PC-3 (cell line): Measurements from ENCODE around the gene LACTBL1. TPM values are rescaled to one million over a fixed set of nuclear protein-coding genes. Genes with fewer than 3 reads are reported as not detected.

Experiments used
- ATAC-seq: fragments of 200-7000 bp; cut with Tn5 transposase; 2 replicates; pipeline ENCODE4 v1.9.1; 2020; ENCODE audit warnings: mild to moderate bottlenecking, moderate library complexity
- BruUV-seq: library from RNA; stranded (reverse); fragments of 400-500 nt; replicated peaks from 2 replicates; lab custom pipeline; 2021; lab: Mats Ljungman, UMichigan
- CTCF ChIA-PET: fragments of 300-600 bp; sonication (Branson Sonifier 250); formaldehyde crosslinking; loops from one replicate; lab custom pipeline; 2022; ENCODE audit warnings: antibody characterized with exemption; lab: Charles Lee
- POLR2A ChIA-PET: fragments of 300-600 bp; sonication (Branson Sonifier 250); formaldehyde crosslinking; loops from one replicate; lab custom pipeline; 2022; ENCODE audit warnings: antibody characterized with exemption; ENCODE audit not compliant: unreplicated experiment; lab: Charles Lee
- DNase-seq: peaks from one replicate; pipeline ENCODE4 v3.0.0-alpha.2; 2015
- H2AFZ ChIP-seq: fragments of 300-600 bp; sonication (generic); 2 replicates; pipeline ENCODE4 v1.6.0; 2016; ENCODE audit warnings: antibody characterized with exemption, low read length
- H3F3A ChIP-seq: fragments of 300-600 bp; sonication (generic); one replicate; pipeline ENCODE4 v1.6.0; 2017; ENCODE audit warnings: antibody characterized with exemption, low read length, control low read depth, mild to moderate bottlenecking; ENCODE audit not compliant: unreplicated experiment
- H3K27ac ChIP-seq: fragments of 300-600 bp; sonication (generic); 2 replicates; pipeline ENCODE4 v1.5.1; 2016; ENCODE audit warnings: mild to moderate bottlenecking, low read length
- H3K27me3 ChIP-seq: fragments of 300-600 bp; sonication (generic); 2 replicates; pipeline ENCODE4 v1.6.1; 2016; ENCODE audit warnings: low read length, mixed read lengths
- H3K36me3 ChIP-seq: fragments of 300-600 bp; sonication (generic); 2 replicates; pipeline ENCODE4 v1.6.1; 2016; ENCODE audit warnings: low read depth, mixed run types, low read length, mixed read lengths
- H3K4me1 ChIP-seq: fragments of 300-600 bp; sonication (generic); 2 replicates; pipeline ENCODE4 v1.5.1; 2016; ENCODE audit warnings: low read length; ENCODE audit not compliant: insufficient read depth
- H3K4me2 ChIP-seq: fragments of 300-600 bp; sonication (generic); 2 replicates; pipeline ENCODE4 v1.6.0; 2016; ENCODE audit warnings: low read length
- H3K4me3 ChIP-seq: fragments of 300-600 bp; sonication (generic); 2 replicates; pipeline ENCODE4 v1.5.1; 2016; ENCODE audit warnings: mild to moderate bottlenecking, low read length, mixed read lengths
- H3K79me2 ChIP-seq: fragments of 300-600 bp; sonication (generic); 2 replicates; pipeline ENCODE4 v1.6.1; 2017; ENCODE audit warnings: low read length, mixed read lengths
- H3K9ac ChIP-seq: fragments of 300-600 bp; sonication (generic); 2 replicates; pipeline ENCODE4 v1.6.0; 2016; ENCODE audit warnings: mild to moderate bottlenecking, low read length
- H3K9me2 ChIP-seq: fragments of 300-600 bp; sonication (generic); replicated peaks from 2 replicates; pipeline ENCODE4 v1.6.1; 2016; ENCODE audit warnings: mixed run types, low read length, mixed read lengths
- H3K9me3 ChIP-seq: fragments of 300-600 bp; sonication (generic); 2 replicates; pipeline ENCODE4 v1.6.1; 2016; ENCODE audit warnings: low read length, mixed read lengths
- H4K20me1 ChIP-seq: fragments of 300-600 bp; sonication (generic); 2 replicates; pipeline ENCODE4 v1.6.1; 2016; ENCODE audit warnings: low read length, mixed read lengths
- CTCF ChIP-seq: fragments of 300-600 bp; sonication (generic); conservative IDR thresholded peaks from 2 replicates; pipeline ENCODE4 v1.5.1; 2017; ENCODE audit warnings: antibody characterized with exemption, low read depth, mild to moderate bottlenecking, low read length
- EZH2 ChIP-seq: fragments of 300-600 bp; sonication (generic); IDR thresholded peaks from one replicate; pipeline ENCODE4 v1.6.1; 2017; ENCODE audit warnings: antibody characterized with exemption, mild to moderate bottlenecking, low read length; ENCODE audit not compliant: unreplicated experiment
- EZH2phosphoT487 ChIP-seq: fragments of 300-600 bp; sonication (generic); IDR thresholded peaks from 2 replicates; pipeline ENCODE4 v1.6.1; 2018; ENCODE audit warnings: mild to moderate bottlenecking, antibody characterized with exemption, low read length, borderline replicate concordance
- intact Hi-C: fragments of 100-400 bp; cut with micrococcal nuclease; formaldehyde crosslinking; loops from 2 replicates; pipeline ENCODE4 v1.9.0; 2023
- total RNA-seq: library from RNA; depleted of rRNA; stranded (reverse); fragments of >200 nt; gene quantifications from 2 replicates; pipeline ENCODE4 v1.2.3, GENCODE V29; 2014; rRNA removed

The LACTBL1 gene
- total RNA-seq, 1 experiment from 2014 or later, result not detected

DNA sequence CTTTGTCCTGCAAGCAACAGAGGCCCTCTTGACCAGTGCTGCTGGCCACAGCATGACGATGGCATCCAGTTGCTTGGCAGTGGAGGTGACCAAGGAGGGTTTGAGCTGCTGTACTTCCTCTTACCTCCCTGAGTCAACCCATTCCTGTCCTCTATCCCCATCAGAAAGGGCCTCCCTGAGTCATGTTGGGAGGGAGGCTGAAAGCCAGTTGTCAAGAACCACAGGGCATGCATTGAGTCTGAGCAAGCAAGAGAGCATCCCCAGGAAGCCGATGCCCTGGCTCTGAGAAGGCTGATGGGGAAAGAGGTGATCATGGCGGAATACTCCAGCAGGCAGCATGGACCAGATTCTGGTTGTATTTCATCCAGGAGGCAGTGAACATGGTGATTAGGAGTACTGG lies 69.6 kb downstream of the LACTBL1 start:
- BruUV-seq, result no TSS peak
- POLR2A ChIA-PET, result no interaction called here
- H3K9ac ChIP-seq, result no peak overlapping the region
- no peak overlapping the region for H3K27ac ChIP-seq
- TF ChIP-seq EZH2 (no peak), CTCF (no peak), EZH2phosphoT487 (no peak)
- no peaks in the 10 kb centered on the region for H4K20me1 ChIP-seq
- no peaks in the 10 kb centered on the region for H3F3A ChIP-seq
- DNase-seq, result peak; percentile 43
- no peaks in the 10 kb centered on the region for H3K79me2 ChIP-seq
- H2AFZ ChIP-seq, result no peak overlapping the region
- H3K9me2 ChIP-seq, result no peaks in the 10 kb centered on the region
- intact Hi-C loops, result no loop called here
- no peaks in the 10 kb centered on the region for H3K9me3 ChIP-seq
- no peak; the same call in 1 of the 2 replicates for ATAC-seq
- no peaks in the 10 kb centered on the region for H3K4me1 ChIP-seq
- H3K4me2 ChIP-seq, result no peak overlapping the region
- no peaks in the 10 kb centered on the region for H3K36me3 ChIP-seq
- H3K4me3 ChIP-seq, result no peak overlapping the region
- CTCF ChIA-PET, result interaction anchor here (0.5 kb wide), 1 partner anchor 237 kb away, joined by 4 read pairs; no protein-coding TSS in a partner anchor
- no peaks in the 10 kb centered on the region for H3K27me3 ChIP-seq

Other genes starting within 250 kb of the LACTBL1 start
- gene TEX46, start 43.0 kb upstream of the LACTBL1 start, total RNA-seq, result not detected in 2 replicates
- 186 and 229 TPM in 2 replicates for gene KDM1A, start 46.6 kb upstream of the LACTBL1 start, total RNA-seq
- gene LUZP1, start 196.0 kb upstream of the LACTBL1 start, total RNA-seq, result 17.5 and 17.8 TPM in 2 replicates
- 1.3 TPM in 2 replicates for gene HTR1D, start 244.6 kb upstream of the LACTBL1 start, total RNA-seq